NCI-H146 (cell line): ENCODE results near the gene ELAPOR1.
A peak's percentile ranks its signal among the peaks of the same experiment; 100 is the strongest.
"Not testable (repeated sequence)": the region's sequence is repeated elsewhere in the genome, so short reads cannot be mapped to it uniquely, and the experiment has no call there.

Source experiments
- DNase-seq: peaks from one replicate; lab custom pipeline; 2025; lab: John Stamatoyannopoulos, UW

The ELAPOR1 gene

DNA sequence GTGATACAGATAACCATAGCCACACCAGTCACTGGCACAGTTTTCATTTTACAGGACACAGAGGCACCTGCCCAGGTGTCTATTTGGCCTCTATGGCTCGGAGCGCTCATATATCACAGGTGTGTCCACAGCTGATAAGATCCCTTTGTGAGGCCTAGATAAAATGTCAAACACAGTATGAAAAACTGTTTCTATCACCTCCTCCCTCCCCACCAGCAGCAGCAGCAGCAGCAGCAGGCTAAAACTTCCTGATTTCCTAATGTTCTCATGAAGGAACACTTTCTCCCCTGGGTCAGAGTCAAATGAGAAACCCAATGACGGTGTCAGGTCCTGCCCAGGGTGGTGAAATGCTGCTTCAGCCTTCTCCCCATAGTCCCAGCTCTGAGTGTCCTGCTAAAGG lies 24.4 kb downstream of the ELAPOR1 start:
- peak; percentile 95 for DNase-seq

DNA sequence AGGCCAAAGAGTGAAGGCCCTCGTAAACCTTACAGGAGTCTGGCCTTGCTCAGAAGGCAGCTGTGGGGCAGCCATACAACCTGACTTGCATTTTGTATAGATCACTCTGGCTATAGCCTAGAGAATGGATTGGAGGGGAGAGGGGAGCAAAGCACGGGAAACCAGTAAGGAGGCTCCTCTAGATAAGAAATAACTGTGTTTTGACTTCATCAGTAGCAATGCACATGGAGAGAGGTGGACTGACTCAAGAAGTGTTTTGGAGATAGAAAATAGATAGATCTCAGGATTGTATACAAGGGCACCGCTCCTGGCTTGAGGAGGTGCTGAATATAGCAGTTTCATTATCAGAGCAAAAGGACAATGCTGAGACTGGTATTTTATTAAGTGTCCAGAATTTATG lies 26.5 kb downstream of the ELAPOR1 start:
- DNase-seq = no peak

DNA sequence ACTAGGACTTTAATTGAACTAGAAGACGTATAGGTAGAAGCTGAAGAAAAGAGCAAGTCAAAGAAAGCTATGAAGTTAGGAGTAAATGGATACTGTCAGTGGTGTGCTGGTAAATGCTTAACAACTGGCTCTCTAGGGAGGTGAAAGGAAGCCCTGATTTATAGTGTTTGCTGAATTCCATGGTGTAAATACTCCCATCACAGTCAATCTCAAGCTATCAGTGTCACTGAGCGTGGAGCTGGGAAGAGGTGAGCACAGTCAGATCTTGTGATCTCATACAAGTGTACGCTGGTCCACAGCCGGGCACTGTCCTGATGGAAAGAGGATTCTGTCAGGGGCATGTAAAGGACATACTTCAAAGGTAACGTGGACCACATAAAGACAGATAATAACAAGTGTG lies 28.3 kb downstream of the ELAPOR1 start:
- no peak for DNase-seq

DNA sequence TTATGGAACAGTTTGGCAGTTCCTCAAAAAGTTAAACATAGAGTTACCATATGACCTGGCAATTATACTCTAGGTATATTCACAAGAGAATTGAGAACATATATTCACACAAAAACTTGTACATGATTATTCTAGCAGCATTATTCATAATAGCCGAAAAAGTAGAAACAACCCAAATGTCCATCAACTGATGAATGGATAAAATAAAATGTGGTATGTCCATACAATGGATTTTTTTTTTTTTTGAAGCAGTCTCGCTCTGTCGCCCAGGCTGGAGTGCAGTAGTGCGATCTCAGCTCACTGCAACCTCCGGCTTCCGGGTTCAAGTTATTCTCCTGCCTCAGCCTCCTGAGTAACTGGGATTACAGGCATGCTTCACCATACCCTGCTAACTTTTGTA lies 28.8 kb downstream of the ELAPOR1 start:
- DNase-seq = not testable (repeated sequence)

DNA sequence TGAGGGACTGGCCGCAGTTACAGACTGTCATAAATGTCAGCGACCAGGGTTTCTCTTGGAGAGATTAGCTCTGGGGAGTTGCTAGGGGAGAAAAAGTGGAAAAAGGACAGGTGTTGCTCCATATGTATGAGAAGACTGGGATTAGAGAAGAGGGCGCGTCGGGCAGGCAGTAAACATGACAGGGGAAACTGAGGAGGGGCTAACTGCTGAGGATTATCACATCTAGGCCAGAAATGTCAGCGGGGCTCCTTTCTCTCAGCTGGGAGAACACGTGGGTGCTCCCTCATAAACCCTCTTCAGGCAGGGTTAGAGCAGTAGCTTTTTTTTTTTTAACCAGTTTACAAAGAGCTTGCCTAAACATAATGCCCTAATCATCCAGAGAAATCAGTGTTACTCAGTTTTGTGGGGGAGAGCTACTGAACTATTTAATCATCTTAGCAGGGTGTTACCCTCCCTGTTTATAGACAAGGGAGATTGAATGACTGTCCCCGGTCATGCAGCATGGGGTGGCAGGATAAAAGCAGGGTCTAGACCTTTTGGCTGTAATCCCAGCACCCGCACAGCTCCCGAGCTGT lies 35.2 kb downstream of the ELAPOR1 start:
- peak; percentile 57 for DNase-seq

DNA sequence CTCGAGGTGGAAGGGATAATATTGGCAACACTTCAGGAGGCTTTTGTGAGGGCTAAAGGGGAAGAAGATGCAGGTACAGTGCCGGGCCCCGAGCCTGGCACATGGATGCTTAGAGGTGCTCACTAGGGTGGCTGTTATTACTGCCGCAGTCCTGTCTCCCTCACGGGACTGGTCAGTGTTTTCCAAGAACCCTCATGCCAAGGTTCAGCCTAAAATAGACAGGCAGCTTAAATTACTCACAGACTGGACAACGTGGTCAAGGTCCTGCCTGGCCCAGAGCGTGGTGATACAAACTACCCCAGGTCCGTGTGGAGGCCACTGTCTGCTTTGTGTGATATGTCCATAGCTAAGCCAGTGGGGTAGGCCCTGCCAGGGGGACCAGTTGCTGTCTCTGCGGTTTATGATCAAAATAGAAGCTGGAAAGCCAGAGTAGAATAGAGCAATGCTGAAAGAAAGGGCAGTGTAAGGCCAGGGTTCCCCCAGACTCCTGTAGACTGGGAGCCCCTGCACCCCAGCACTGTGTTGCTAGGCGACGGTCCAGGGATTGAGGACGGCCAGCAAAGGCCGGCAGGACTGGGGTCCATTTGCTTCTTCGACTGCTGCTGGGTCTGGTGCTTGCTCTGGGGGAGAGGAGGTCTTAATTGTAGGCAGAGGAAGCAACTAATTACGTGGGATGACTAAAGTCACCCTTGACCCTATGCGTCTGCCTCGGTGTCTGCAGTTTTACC lies 36.1 kb downstream of the ELAPOR1 start:
- peak; percentile 6 for DNase-seq

DNA sequence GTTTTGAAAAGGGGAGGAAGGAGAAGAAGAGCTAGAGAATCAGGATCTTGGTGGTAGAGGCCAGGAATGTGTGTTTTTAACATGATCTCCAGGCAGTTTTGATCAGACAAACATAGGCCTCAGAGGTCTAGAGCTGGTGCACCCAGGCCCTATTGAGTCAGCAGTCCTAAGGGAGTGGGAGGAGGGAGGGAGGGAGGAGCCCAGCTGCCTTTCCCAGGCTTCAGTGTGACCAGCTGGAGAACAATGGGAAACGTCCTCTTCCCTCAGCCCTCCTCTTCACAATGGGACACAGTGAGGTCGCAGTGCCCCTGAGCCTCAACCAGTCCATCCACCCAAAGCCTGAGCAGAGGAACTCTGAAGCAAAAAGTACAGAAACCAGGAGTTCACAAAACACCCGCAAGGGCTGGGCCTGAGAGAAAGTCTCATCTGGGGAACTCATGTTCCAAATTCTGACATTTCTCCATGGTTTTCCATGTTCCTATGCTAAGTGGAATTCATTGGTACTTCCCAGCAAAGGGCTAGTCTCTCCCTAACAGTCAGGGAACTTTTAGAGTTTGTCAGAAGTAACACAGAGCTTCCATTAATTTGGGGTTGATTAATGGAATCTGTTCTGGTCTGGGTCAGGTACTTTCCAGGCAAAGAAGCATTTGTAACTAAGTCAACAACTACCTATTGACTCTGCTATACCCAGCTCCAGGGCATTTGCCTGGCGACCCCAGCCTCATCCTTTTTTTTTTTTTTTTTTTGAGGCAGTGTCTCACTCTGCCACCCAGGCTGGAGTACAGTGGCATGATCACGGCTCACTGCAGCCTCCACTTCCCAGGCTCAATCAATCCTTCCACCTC lies 37.5 kb downstream of the ELAPOR1 start:
- peak; percentile 72 for DNase-seq

DNA sequence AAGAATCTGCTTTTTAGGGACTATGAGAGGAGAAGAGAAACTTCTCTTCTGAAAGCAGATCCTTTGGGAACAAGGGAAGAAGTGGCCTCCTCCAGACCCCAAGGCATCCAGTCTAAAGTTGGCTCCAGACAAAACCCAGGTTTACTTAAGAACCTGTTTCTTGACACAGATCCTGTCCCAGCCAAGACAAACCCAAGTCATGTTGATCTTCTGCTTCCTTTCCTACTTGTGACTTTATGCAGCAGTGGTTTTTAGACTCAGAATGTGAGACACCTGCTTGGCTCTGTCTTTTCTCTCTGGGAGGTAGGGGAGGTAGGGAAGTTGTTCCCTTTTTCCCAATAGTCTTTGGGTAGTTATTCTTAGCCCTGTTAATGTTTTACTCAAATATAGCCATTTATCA lies 38.3 kb downstream of the ELAPOR1 start:
- no peak for DNase-seq

DNA sequence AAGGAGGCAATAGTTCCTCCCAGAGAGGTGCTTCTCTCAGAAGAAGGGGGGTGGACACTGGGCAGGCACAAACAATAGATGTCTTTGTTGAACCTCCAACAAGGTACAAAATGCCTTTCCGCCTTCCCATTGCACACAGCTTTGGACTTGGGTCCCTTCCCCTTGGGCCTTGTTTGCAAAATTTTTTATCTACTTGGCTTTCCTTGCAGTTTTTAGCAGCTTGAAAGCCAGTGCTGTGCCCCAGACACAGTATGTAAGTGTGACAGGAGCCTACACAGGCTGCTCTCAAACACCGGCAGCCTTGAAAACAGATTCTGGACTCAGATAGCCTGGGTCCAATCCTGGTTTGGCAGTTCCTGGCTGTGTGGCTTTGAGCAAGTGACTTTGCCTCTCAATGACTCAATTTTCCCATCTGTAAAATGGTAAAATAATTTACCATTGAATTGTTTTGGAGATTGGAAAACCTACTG lies 43.0 kb downstream of the ELAPOR1 start:
- no peak for DNase-seq

DNA sequence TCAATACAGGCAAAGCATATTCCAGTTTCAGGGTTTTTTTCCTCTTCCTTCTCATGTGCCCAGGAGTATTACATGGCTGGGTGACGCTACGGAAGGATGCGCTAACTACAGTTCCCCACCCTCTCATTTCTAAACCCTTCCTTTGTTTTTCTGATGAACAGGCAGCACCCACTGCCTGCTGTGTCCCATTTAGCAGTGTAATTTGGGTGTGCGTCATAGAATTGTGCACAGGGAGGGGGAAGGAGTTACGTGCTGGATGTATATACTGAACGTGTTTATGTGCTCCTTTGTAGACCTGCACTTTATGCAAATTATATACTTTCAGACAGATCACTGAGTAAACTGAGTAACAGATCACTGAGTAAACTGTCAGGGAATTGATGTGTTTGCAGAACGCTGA lies 44.5 kb downstream of the ELAPOR1 start:
- DNase-seq = peak; percentile 83

DNA sequence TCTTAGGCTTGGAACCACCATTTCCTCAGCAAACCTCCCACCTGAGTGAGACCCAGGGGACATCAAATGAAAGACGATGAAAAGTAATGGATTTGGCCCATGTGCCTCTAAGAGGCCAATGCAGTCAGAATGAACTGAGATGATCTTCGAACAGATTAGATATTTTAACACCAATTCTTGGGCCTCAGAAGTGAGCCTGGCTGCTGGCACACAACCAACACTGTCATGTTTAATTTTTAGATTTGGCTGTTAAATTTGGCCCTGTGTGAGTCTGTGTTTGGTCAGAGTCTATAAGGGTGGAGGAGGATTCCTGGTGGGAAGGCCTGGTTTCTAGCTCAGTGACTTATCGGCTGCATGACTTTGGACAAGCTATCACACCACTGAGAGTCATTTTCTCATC lies 45.4 kb downstream of the ELAPOR1 start:
- no peak for DNase-seq

DNA sequence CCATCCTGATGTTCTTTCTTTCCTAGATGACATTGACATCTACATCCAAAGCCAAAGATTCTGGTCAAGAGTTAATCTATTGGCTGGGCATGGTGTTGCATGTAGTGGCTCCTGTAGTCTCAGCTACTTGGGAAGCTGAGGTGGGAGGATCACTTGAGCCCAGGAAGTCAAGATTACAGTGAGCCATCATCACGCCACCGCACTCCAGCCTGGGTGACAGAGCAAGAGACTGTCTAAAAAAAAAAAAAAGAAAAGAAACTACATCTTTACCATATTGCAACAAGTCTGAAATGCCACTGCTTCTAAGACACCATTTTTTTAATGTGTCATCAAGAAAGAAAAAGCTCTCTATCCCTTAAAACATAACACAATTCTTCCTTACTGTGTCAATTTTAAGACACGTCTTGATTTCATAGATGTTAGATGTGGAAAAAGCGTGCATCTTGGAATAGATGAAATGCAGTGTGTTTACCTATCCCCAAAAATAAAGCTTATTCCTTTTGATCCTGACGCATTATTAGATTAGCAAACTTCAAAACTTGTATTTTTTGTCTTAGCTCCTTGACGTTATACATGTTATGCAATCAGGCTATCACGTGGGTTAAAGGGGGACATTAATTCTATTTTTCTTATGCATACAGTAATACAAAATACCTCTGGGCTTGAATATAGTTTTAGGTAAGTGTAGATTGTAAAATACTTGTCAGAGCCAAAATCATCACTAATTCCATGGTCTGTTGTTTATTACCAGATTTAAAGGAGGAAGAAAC lies 46.3 kb downstream of the ELAPOR1 start:
- no peak for DNase-seq

DNA sequence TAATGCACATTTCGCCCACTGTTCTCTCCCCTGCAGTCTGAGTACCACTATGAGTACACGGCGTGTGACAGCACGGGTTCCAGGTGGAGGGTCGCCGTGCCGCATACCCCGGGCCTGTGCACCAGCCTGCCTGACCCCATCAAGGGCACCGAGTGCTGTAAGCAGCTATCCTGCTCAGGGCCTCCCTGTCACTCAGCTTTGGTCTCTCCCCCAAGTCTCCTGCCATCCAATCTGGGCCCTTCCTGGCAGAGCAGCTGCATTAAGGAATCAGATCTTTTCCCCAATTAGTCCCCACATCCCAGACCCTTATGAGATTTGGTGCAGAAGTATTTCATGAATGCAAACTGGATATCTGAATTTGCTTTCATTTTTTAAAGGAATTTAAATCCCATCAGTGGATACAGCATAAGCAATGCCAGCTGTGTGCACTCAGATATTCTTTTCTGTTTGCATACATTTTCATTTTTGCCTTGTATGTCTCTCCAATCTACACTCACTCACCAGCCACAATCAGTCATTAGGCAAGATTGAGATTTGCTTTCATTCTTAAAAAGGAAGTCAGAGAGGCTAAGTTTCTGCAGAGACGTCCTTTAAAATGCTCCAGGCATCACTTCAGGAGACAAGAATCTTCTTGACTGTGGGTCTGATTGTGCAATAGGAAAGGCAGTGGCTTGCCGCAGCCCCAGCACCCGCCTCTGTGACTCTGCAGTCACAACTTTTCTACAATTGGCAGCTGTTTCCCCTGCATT lies 48.1 kb downstream of the ELAPOR1 start:
- no peak for DNase-seq

DNA sequence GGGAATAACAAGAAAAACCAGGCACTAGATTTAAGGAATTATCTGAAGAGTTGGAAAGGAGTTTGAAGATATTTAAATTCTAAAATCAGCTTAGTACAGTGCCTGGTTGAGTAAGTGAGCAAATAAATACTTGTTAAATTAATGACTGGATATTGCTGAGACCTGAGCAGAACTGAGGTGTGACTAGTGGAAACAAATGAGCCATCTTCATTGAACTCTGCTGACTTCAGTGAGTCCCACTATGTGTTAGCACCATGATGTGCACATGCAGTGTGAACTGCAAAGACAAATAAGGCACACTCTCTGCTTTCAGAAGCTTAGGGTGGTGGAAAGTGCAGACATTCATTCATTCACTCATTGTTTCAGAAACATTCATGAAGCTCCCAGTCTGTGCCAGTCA lies 48.7 kb downstream of the ELAPOR1 start:
- no peak for DNase-seq

DNA sequence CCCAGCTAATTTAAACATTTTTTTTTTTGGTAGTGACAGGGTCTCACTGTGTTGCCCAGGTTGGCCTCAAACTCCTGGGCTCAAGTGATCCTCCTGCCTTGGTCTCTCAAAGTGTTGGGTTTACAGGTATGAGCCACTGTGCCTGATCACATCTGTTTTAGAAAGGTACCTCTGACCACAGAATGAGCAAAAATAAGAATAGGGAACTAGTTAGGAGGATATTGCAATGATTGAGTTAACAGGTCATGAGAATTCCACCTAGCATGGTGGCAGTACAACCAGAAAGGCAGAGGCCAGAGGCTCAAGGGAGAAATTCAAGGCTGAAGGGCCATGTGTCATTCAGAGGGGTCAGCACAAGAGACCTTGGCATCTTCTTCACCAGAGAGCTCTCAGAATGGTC lies 49.6 kb downstream of the ELAPOR1 start:
- DNase-seq = no peak
